NT2/D1 (cell line): ENCODE results near the gene TSPAN12.

Source experiments
- DNase-seq: peaks from one replicate; pipeline ENCODE4 v3.0.0-alpha.2; 2011; ENCODE audit warnings: low read depth, low spot score
- H3K27me3 ChIP-seq: 2 replicates; pipeline ENCODE4 v1.6.0; 2011; ENCODE audit warnings: mild to moderate bottlenecking; ENCODE audit not compliant: insufficient read length, insufficient read depth
- H3K36me3 ChIP-seq: 2 replicates; pipeline ENCODE4 v1.6.1; 2011; ENCODE audit warnings: mild to moderate bottlenecking, low read length, mixed read lengths; ENCODE audit not compliant: insufficient read depth, insufficient read length
- H3K4me1 ChIP-seq: 2 replicates; pipeline ENCODE4 v1.5.1; 2011; ENCODE audit not compliant: insufficient read depth, insufficient read length
- H3K4me3 ChIP-seq: 2 replicates; pipeline ENCODE4 v1.5.1; 2011; ENCODE audit warnings: low read depth; ENCODE audit not compliant: insufficient read length
- H3K9ac ChIP-seq: 2 replicates; pipeline ENCODE4 v1.6.0; 2011; ENCODE audit warnings: low read depth; ENCODE audit not compliant: insufficient read length
- H3K9me3 ChIP-seq: 2 replicates; pipeline ENCODE4 v1.5.1; 2011; ENCODE audit warnings: mild to moderate bottlenecking, low read length; ENCODE audit not compliant: insufficient read depth
- SUZ12 ChIP-seq: IDR thresholded peaks from 2 replicates; pipeline ENCODE4 v1.6.1; 2011; ENCODE audit not compliant: insufficient read length, insufficient read depth; ENCODE audit errors: extremely low read depth
- YY1 ChIP-seq: IDR thresholded peaks from 2 replicates; pipeline ENCODE4 v1.6.1; 2011; ENCODE audit not compliant: insufficient read length, insufficient read depth
- ZNF274 ChIP-seq: IDR thresholded peaks from 2 replicates; pipeline ENCODE4 v1.6.1; 2011; ENCODE audit warnings: mild to moderate bottlenecking, low read depth, low read length

Gene TSPAN12

GRCh38 chr7:120841608-120842007 is 16.3 kb downstream of the TSPAN12 start:
- H3K4me3 ChIP-seq, result no peak overlapping the region
- H3K9me3 ChIP-seq, result peaks cover 11% of the 10 kb centered on the region; the same call in 1 of the 2 replicates
- no peak for TF ChIP-seq YY1
- TF ChIP-seq ZNF274, result no peak
- H3K36me3 ChIP-seq, result peaks cover 22% of the 10 kb centered on the region
- no peaks in the 10 kb centered on the region for H3K27me3 ChIP-seq
- H3K4me1 ChIP-seq, result no peaks in the 10 kb centered on the region
- H3K9ac ChIP-seq, result no peak overlapping the region
- no peak for DNase-seq

- H3K36me3 ChIP-seq, result peaks cover 21% of the 10 kb centered on the region
- H3K9me3 ChIP-seq, result no peaks in the 10 kb centered on the region
- no peaks in the 10 kb centered on the region for H3K27me3 ChIP-seq
- DNase-seq, result no peak
- no peak overlapping the region for H3K9ac ChIP-seq
- H3K4me3 ChIP-seq, result no peak overlapping the region
- H3K4me1 ChIP-seq, result no peaks in the 10 kb centered on the region
- TF ChIP-seq YY1, result no peak
- TF ChIP-seq SUZ12, result no peak
- no peak for TF ChIP-seq ZNF274
Observed at GRCh38 chr7:120838281-120838682, 19.7 kb downstream of the TSPAN12 start.

- no peaks in the 10 kb centered on the region for H3K9me3 ChIP-seq
- H3K4me1 ChIP-seq, result no peaks in the 10 kb centered on the region
- DNase-seq, result no peak
- no peak overlapping the region for H3K9ac ChIP-seq
- no peak for TF ChIP-seq YY1
- no peak for TF ChIP-seq SUZ12
- TF ChIP-seq ZNF274, result no peak
- no peak overlapping the region for H3K4me3 ChIP-seq
- H3K36me3 ChIP-seq, result peaks cover 21% of the 10 kb centered on the region
- H3K27me3 ChIP-seq, result no peaks in the 10 kb centered on the region
Observed at GRCh38 chr7:120837599-120837998, 20.3 kb downstream of the TSPAN12 start.

- Histone ChIP-seq H3K4me3 (no peak overlapping the region), H3K9ac (no peak overlapping the region), H3K4me1 (no peaks in the 10 kb centered on the region), H3K27me3 (no peaks in the 10 kb centered on the region), H3K9me3 (no peaks in the 10 kb centered on the region), H3K36me3 (peaks cover 21% of the 10 kb centered on the region)
- TF ChIP-seq YY1 (no peak), SUZ12 (no peak), ZNF274 (no peak)
- DNase-seq, result no peak
Observed at GRCh38 chr7:120836556-120837115, 21.3 kb downstream of the TSPAN12 start.

- Histone ChIP-seq H3K9me3 (no peaks in the 10 kb centered on the region), H3K9ac (no peak overlapping the region), H3K4me3 (no peak overlapping the region), H3K27me3 (no peaks in the 10 kb centered on the region), H3K4me1 (no peaks in the 10 kb centered on the region), H3K36me3 (peaks cover 20% of the 10 kb centered on the region)
- TF ChIP-seq YY1 (no peak), ZNF274 (no peak), SUZ12 (no peak)
- DNase-seq, result no peak
Observed at GRCh38 chr7:120834726-120835125, 23.2 kb downstream of the TSPAN12 start.

GRCh38 chr7:120833546-120833945 is 24.4 kb downstream of the TSPAN12 start:
- no peak overlapping the region for H3K9ac ChIP-seq
- no peak for DNase-seq
- H3K9me3 ChIP-seq, result no peaks in the 10 kb centered on the region
- H3K27me3 ChIP-seq, result no peaks in the 10 kb centered on the region
- TF ChIP-seq ZNF274 (no peak), YY1 (no peak), SUZ12 (no peak)
- H3K4me3 ChIP-seq, result no peak overlapping the region
- peaks cover 12% of the 10 kb centered on the region for H3K36me3 ChIP-seq
- H3K4me1 ChIP-seq, result no peaks in the 10 kb centered on the region

GRCh38 chr7:120832803-120833202 is 25.1 kb downstream of the TSPAN12 start:
- H3K4me3 ChIP-seq, result no peak overlapping the region

GRCh38 chr7:120831260-120831659 is 26.7 kb downstream of the TSPAN12 start:
- peaks cover 2% of the 10 kb centered on the region for H3K36me3 ChIP-seq
- no peak for TF ChIP-seq YY1
- TF ChIP-seq SUZ12, result no peak
- TF ChIP-seq ZNF274, result no peak
- H3K9ac ChIP-seq, result no peak overlapping the region
- no peaks in the 10 kb centered on the region for H3K9me3 ChIP-seq
- no peaks in the 10 kb centered on the region for H3K4me1 ChIP-seq
- no peaks in the 10 kb centered on the region for H3K27me3 ChIP-seq
- no peak overlapping the region for H3K4me3 ChIP-seq
- DNase-seq, result no peak

More at GRCh38 chr7:120832803-120833202, 25.1 kb downstream of the TSPAN12 start:
- TF ChIP-seq YY1, result no peak
- no peak for TF ChIP-seq ZNF274
- TF ChIP-seq SUZ12, result no peak
- H3K9me3 ChIP-seq, result no peaks in the 10 kb centered on the region
- no peaks in the 10 kb centered on the region for H3K4me1 ChIP-seq
- no peak for DNase-seq
- H3K36me3 ChIP-seq, result peaks cover 5% of the 10 kb centered on the region
- no peaks in the 10 kb centered on the region for H3K27me3 ChIP-seq
- H3K9ac ChIP-seq, result no peak overlapping the region
